ENCODE results near the gene CDCA3. TPM values are rescaled to one million over a fixed set of nuclear protein-coding genes. Genes with fewer than 3 reads are reported as not detected.
A peak's percentile ranks its signal among the peaks of the same experiment; 100 is the strongest.

Gene CDCA3
- total and polyA plus RNA-seq, 2 of the 13 experiments (the other 11 are each of a cell fraction or from before 2014, with no cell fraction given), result 32.7 to 56.5 TPM

DNA sequence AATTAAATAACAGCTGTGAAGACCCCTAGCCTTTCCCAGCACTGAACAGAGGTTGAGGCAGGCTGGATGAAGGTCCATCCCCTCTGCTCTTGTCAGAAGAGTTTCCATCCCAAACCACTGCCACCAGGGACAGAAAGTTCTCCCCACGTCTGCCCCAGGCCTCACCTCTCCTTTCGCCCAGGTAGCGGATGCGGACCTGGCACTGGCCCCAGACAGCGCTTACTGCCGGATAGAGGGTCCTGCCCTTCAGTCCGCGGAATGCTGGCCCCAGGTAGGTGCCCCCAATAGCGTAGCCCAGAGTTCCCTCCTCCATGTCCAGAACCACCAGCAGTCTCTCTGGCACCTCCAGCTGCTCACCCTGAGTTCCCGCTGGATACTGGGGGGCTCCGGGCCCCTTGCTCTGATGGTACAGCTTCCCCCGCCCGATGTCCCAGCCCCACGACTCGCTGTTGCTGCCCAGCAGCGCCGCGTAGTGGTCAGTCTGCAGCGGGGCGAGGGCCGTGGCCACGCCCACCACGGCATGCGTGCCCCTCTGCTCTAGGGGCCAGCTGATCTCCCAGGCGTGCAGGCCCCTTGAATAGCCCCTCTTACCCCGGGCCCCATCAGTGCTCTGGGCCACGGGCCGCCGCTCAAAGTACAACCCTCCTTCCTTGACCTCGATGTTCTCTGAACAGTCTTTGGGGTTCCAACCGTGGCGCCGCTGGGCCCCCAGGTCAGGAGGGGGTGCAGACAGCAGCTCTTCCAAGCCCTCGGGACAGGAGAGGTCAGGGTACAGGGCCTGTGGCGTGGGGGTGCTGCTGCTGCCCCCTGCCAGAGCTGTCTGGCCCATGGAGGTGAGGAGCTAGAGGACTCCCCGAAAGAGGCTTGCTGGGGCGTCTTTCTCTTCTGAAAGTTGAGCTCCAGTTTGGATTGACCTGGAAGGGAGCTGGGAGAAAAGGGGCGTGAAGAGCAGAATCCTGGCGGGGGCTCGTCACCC is 21.3 kb upstream of the CDCA3 start (continued):
- TF ChIP-seq, protein P1, sequence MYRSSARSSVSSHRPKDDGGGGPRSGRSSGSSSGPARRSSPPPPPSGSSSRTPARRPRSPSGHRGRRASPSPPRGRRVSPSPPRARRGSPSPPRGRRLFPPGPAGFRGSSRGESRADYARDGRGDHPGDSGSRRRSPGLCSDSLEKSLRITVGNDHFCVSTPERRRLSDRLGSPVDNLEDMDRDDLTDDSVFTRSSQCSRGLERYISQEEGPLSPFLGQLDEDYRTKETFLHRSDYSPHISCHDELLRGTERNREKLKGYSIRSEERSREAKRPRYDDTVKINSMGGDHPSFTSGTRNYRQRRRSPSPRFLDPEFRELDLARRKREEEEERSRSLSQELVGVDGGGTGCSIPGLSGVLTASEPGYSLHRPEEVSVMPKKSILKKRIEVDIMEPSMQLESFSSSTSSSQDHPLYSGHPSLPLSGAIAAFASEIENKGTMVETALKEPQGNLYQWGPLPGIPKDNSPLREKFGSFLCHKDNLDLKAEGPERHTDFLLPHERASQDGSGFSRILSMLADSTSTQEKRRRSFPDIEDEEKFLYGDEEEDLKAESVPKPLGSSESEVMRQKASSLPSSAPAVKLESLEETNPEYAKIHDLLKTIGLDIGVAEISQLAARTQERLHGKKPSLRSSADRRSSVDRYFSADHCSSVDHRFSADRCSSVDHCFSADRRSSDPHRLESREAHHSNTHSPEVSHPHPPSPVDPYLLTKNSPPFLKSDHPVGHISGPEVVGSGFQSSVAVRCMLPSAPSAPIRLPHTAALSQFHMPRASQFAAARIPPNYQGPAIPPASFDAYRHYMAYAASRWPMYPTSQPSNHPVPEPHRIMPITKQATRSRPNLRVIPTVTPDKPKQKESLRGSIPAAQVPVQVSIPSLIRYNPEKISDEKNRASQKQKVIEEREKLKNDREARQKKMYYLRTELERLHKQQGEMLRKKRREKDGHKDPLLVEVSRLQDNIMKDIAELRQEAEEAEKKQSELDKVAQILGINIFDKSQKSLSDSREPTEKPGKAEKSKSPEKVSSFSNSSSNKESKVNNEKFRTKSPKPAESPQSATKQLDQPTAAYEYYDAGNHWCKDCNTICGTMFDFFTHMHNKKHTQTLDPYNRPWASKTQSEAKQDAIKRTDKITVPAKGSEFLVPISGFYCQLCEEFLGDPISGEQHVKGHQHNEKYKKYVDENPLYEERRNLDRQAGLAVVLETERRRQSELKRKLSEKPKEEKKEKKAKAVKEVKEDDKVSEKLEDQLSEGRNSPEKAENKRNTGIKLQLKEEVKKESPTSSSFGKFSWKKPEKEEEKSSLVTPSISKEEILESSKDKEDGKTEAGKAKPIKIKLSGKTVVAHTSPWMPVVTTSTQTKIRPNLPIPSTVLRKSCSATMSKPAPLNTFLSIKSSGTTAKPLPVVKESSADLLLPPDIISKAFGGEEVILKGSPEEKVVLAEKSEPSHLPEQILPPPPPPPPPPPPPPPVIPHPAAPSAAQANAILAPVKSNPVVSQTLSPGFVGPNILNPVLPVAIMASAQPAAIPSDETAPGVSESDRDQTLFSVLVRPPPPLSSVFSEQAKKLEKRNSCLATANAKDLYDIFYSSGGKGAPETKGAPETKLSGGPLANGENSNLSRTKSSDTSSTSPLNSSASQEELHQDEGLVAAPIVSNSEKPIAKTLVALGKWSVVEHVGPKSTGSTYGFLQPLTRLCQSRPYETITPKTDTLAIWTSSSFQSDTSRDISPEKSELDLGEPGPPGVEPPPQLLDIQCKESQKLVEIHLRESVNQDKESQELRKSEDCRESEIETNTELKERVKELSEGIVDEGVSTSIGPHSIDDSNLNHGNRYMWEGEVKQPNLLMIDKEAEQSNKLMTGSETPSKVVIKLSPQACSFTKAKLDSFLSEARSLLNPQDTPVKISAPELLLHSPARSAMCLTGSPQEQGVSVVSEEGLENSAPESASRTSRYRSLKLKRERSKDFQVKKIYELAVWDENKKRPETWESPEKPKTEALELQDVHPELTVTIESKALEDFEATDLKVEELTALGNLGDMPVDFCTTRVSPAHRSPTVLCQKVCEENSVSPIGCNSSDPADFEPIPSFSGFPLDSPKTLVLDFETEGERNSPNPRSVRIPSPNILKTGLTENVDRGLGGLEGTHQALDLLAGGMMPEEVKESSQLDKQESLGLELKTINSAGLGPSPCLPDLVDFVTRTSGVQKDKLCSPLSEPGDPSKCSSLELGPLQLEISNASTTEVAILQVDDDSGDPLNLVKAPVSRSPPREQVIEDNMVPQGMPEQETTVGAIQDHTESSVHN (CRISPR knock-in tag; IDR thresholded peaks at IDR 0.05), result no peak
- TF ChIP-seq ZNF264 (CRISPR knock-in tag; IDR thresholded peaks at IDR 0.05), result no peak
- TF ChIP-seq KLF12 (CRISPR knock-in tag; IDR thresholded peaks at IDR 0.05; ENCODE audit: borderline replicate concordance), result peak; percentile 67; the same call in 1 of the 2 replicates
- TF ChIP-seq ZBTB21 (CRISPR knock-in tag; IDR thresholded peaks at IDR 0.05), result no peak
- peak; percentile 42; the same call in 1 of the 2 replicates for TF ChIP-seq FOXC1 (CRISPR knock-in tag; IDR thresholded peaks at IDR 0.05; ENCODE audit: borderline replicate concordance)
- no peak for TF ChIP-seq ATF1 (CRISPR knock-in tag; IDR thresholded peaks at IDR 0.05)
- TF ChIP-seq ZFYVE20 (CRISPR knock-in tag; IDR thresholded peaks at IDR 0.05; ENCODE audit: borderline replicate concordance, low read depth), result no peak
- no peak for TF ChIP-seq RNF2 (conservative IDR thresholded peaks at IDR 0.05; ENCODE audit: low read depth)
- TF ChIP-seq, protein P2, sequence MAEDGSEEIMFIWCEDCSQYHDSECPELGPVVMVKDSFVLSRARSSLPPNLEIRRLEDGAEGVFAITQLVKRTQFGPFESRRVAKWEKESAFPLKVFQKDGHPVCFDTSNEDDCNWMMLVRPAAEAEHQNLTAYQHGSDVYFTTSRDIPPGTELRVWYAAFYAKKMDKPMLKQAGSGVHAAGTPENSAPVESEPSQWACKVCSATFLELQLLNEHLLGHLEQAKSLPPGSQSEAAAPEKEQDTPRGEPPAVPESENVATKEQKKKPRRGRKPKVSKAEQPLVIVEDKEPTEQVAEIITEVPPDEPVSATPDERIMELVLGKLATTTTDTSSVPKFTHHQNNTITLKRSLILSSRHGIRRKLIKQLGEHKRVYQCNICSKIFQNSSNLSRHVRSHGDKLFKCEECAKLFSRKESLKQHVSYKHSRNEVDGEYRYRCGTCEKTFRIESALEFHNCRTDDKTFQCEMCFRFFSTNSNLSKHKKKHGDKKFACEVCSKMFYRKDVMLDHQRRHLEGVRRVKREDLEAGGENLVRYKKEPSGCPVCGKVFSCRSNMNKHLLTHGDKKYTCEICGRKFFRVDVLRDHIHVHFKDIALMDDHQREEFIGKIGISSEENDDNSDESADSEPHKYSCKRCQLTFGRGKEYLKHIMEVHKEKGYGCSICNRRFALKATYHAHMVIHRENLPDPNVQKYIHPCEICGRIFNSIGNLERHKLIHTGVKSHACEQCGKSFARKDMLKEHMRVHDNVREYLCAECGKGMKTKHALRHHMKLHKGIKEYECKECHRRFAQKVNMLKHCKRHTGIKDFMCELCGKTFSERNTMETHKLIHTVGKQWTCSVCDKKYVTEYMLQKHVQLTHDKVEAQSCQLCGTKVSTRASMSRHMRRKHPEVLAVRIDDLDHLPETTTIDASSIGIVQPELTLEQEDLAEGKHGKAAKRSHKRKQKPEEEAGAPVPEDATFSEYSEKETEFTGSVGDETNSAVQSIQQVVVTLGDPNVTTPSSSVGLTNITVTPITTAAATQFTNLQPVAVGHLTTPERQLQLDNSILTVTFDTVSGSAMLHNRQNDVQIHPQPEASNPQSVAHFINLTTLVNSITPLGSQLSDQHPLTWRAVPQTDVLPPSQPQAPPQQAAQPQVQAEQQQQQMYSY (CRISPR knock-in tag; IDR thresholded peaks at IDR 0.05), result 0 out of 2 replicates have a peak, but pooled peaks have one; percentile 19
- TF ChIP-seq, protein P3, sequence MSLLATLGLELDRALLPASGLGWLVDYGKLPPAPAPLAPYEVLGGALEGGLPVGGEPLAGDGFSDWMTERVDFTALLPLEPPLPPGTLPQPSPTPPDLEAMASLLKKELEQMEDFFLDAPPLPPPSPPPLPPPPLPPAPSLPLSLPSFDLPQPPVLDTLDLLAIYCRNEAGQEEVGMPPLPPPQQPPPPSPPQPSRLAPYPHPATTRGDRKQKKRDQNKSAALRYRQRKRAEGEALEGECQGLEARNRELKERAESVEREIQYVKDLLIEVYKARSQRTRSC (CRISPR knock-in tag; IDR thresholded peaks at IDR 0.05; ENCODE audit: low read depth), result 0 out of 2 replicates have a peak, but pooled peaks have one; percentile 71
- peak; percentile 21; the same call in 1 of the 2 replicates for TF ChIP-seq ETV5 (CRISPR knock-in tag; IDR thresholded peaks at IDR 0.05; ENCODE audit: borderline replicate concordance)
- TF ChIP-seq POGZ (CRISPR knock-in tag; IDR thresholded peaks at IDR 0.05), result no peak
- no peak for TF ChIP-seq ARNT2 (CRISPR knock-in tag; IDR thresholded peaks at IDR 0.05; ENCODE audit: low read depth)
- no peak for TF ChIP-seq ZNF772 (CRISPR knock-in tag; IDR thresholded peaks at IDR 0.05)
- no peak; the same call in 1 of the 2 replicates for TF ChIP-seq ZNF816 (CRISPR knock-in tag; IDR thresholded peaks at IDR 0.05; ENCODE audit: borderline replicate concordance)
- peak; percentile 38; the same call in 1 of the 2 replicates for TF ChIP-seq RARA (CRISPR knock-in tag; IDR thresholded peaks at IDR 0.05)

Measured in HepG2 (cell line).